Thyroid gland (tissue), 4 donors: ENCODE data around the gene KRTAP5-6. TPM values are rescaled to one million over a fixed set of nuclear protein-coding genes. Genes with fewer than 3 reads are reported as not detected.

Source experiments
- DNase-seq, 2 donors: peaks; one replicate each; pipeline ENCODE4 v3.0.0-alpha.2; 2019
- H3K27ac ChIP-seq, 3 donors: fragments of 200-600 bp; sonication (generic); 1 replicate in 2 of 3; 2 replicates in 1 of 3; pipeline ENCODE4 v1.5.1; 2016 to 2019; ENCODE audit warnings: mild to moderate bottlenecking in 1 of 3, moderate library complexity in 1 of 3
- H3K27me3 ChIP-seq: fragments of 200-600 bp; sonication (generic); one replicate; pipeline ENCODE4 v1.5.1; 2019
- H3K36me3 ChIP-seq, 2 donors: fragments of 200-600 bp; sonication (generic); one replicate each; pipeline ENCODE4 v1.5.1; 2016 to 2019
- H3K4me1 ChIP-seq, 2 donors: fragments of 200-600 bp; sonication (generic); one replicate each; pipeline ENCODE4 v1.5.1; 2017 to 2019
- H3K4me3 ChIP-seq, 3 donors: fragments of 200-600 bp; sonication (generic); replicated peaks in 1 of 3; 1 replicate in 2 of 3; 2 replicates in 1 of 3; pipeline ENCODE4 v1.5.1; 2016; ENCODE audit warnings: mild to moderate bottlenecking in 1 of 3
- H3K9me3 ChIP-seq: fragments of 200-600 bp; sonication (generic); one replicate; pipeline ENCODE4 v1.5.1; 2017
- CTCF ChIP-seq, 6 experiments: fragments of 200-600 bp in 3 of 6; fragments of 450-650 bp in 3 of 6; sonication (generic) in 3 of 6; IDR thresholded peaks; one replicate each; pipeline ENCODE4 v1.5.1; 2016 to 2019; ENCODE audit warnings: antibody characterized with exemption in 6 of 6, mild to moderate bottlenecking in 2 of 6, inconsistent platforms in 1 of 6, moderate library complexity in 1 of 6
- POLR2A ChIP-seq, 2 donors: fragments of 450-650 bp; IDR thresholded peaks; one replicate each; pipeline ENCODE4 v1.6.1; 2017; ENCODE audit warnings: antibody characterized with exemption in 2 of 2, mild to moderate bottlenecking in 2 of 2, moderate library complexity in 1 of 2
- WGBS, 2 donors: methylation state at CpG; one replicate each; pipeline ENCODE4 v1.1.5; 2017; 5-methylcytosine and 5-hydroxymethylcytosine counted together
- intact Hi-C: fragments of 100-400 bp; cut with DNase I; formaldehyde crosslinking; loops from one replicate; pipeline ENCODE4 v1.15.1; 2023
- total RNA-seq, 4 donors: library from RNA; depleted of rRNA; stranded (reverse); fragments of >200 nt; gene quantifications; one replicate each; pipeline ENCODE4 v1.2.3, GENCODE V29; 2016

KRTAP5-6 gene
- total RNA-seq, 4 donors from 2014 or later, result not detected

GRCh38 chr11:1706634-1707400, 9.8 kb downstream of the KRTAP5-6 start:
- H3K4me1 ChIP-seq, result no peaks in the 10 kb centered on the region
- no peak overlapping the region for H3K4me3 ChIP-seq
- H3K9me3 ChIP-seq, result no peaks in the 10 kb centered on the region
- WGBS, 2 donors, result 87 to 90% methylated on average over 8 to 13 of the region's 17 CpGs
- TF ChIP-seq POLR2A (IDR thresholded peaks at IDR 0.05) (no peak), CTCF (IDR thresholded peaks at IDR 0.05) (no peak)
- no peak overlapping the region for H3K27ac ChIP-seq
- no peaks in the 10 kb centered on the region for H3K36me3 ChIP-seq
- H3K27me3 ChIP-seq, result no peaks in the 10 kb centered on the region
- intact Hi-C loops, result no loop called here
- no peak for DNase-seq

- Histone ChIP-seq H3K27ac (no peak overlapping the region), H3K4me3 (no peak overlapping the region), H3K36me3 (no peaks in the 10 kb centered on the region), H3K4me1 (no peaks in the 10 kb centered on the region), H3K27me3 (no peaks in the 10 kb centered on the region), H3K9me3 (no peaks in the 10 kb centered on the region)
- TF ChIP-seq CTCF (IDR thresholded peaks at IDR 0.05) (no peak), POLR2A (IDR thresholded peaks at IDR 0.05) (no peak)
- intact Hi-C loops, result no loop called here
- no peak for DNase-seq
- WGBS, 2 donors, result 45 to 58% methylated on average over 4 of the region's 4 CpGs
Observed at GRCh38 chr11:1707751-1708150, 10.8 kb downstream of the KRTAP5-6 start.

GRCh38 chr11:1708716-1709115, 11.7 kb downstream of the KRTAP5-6 start:
- Histone ChIP-seq H3K9me3 (no peaks in the 10 kb centered on the region), H3K4me3 (no peak overlapping the region), H3K4me1 (no peaks in the 10 kb centered on the region), H3K36me3 (no peaks in the 10 kb centered on the region), H3K27ac (no peak overlapping the region), H3K27me3 (no peaks in the 10 kb centered on the region)
- DNase-seq, result no peak
- intact Hi-C loops, result no loop called here
- TF ChIP-seq POLR2A (IDR thresholded peaks at IDR 0.05) (no peak), CTCF (IDR thresholded peaks at IDR 0.05) (no peak)
- 81 to 85% methylated on average over 10 of the region's 10 CpGs for WGBS, 2 donors

GRCh38 chr11:1714908-1715885, 18.2 kb downstream of the KRTAP5-6 start:
- 73 to 80% methylated on average over 24 of the region's 24 CpGs for WGBS, 2 donors
- peaks cover 0 to 6% of the 10 kb centered on the region in 2 donors for H3K4me1 ChIP-seq
- no peak for DNase-seq
- no peak overlapping the region for H3K4me3 ChIP-seq
- H3K27me3 ChIP-seq, result no peaks in the 10 kb centered on the region
- H3K27ac ChIP-seq, result no peak overlapping the region
- intact Hi-C loops, result no loop called here
- no peaks in the 10 kb centered on the region for H3K36me3 ChIP-seq
- no peaks in the 10 kb centered on the region for H3K9me3 ChIP-seq
- TF ChIP-seq POLR2A (IDR thresholded peaks at IDR 0.05), result no peak
- TF ChIP-seq CTCF (IDR thresholded peaks at IDR 0.05), result no peak
